Measurements from ENCODE around the gene KAT6B. TPM values are rescaled to one million over a fixed set of nuclear protein-coding genes. Genes with fewer than 3 reads are reported as not detected.

KAT6B gene
- total RNA-seq, 2 experiments from 2014 or later: 70.3 to 74.2 TPM

- ChIA-PET CTCF (no interaction called here), POLR2A (interaction anchor here (1.2 kb wide), 1 partner anchor 236 kb away, joined by 5 read pairs; no protein-coding TSS in a partner anchor)
- Mint-ChIP-seq H3K4me3 (peak overlapping the region; percentile 78), H3K27ac (peak overlapping the region; percentile 69), H3K4me1 (ENCODE audit: low read depth) (peaks cover 40% of the 10 kb centered on the region), H3K36me3 (ENCODE audit: low read depth) (peaks cover 4% of the 10 kb centered on the region), H3K9me3 (no peaks in the 10 kb centered on the region), H3K27me3 (no peaks in the 10 kb centered on the region)
- Histone ChIP-seq H3K36me3 (ENCODE audit: insufficient read depth, low read length) (no peaks in the 10 kb centered on the region), H3K4me3 (ENCODE audit: low read length) (no peak overlapping the region), H3K4me1 (ENCODE audit: insufficient read depth, low read length) (peaks cover 33% of the 10 kb centered on the region), H3K27ac (ENCODE audit: low read depth in 1 of 2, low read length in 2 of 2) (no peak overlapping the region), H3K9me3 (ENCODE audit: control insufficient read depth in 1 of 2, insufficient read depth in 1 of 2, low read length in 2 of 2) (no peaks in the 10 kb centered on the region), H3K27me3 (ENCODE audit: control insufficient read depth in 1 of 2, insufficient read depth in 2 of 2, low read length in 2 of 2) (no peaks in the 10 kb centered on the region)
- no peak for TF ChIP-seq CTCF (IDR thresholded peaks at IDR 0.05)
- intact Hi-C loops (cut with DNase I, micrococcal nuclease): loop anchor here (5.0 to 10.0 kb wide), 4 partner anchors 192 to 948 kb away; partner anchors contain the start of gene CAMK2G (in 2 of the 2)
- ATAC-seq (ENCODE audit: poor library complexity): no peak
- DNase-seq: no peak
Measured at GRCh38 chr10:74822521-74823089, 3.8 kb upstream of the KAT6B start.

GRCh38 chr10:74823791-74824183 lies 2.6 kb upstream of the KAT6B start:
- H3K27ac Mint-ChIP-seq: peak overlapping the region; percentile 69
- H3K27me3 ChIP-seq (ENCODE audit: control insufficient read depth in 1 of 2, insufficient read depth in 2 of 2, low read length in 2 of 2): no peaks in the 10 kb centered on the region
- peaks cover 40% of the 10 kb centered on the region for H3K4me1 ChIP-seq (ENCODE audit: insufficient read depth, low read length)
- no peak for TF ChIP-seq CTCF (IDR thresholded peaks at IDR 0.05)
- H3K4me3 ChIP-seq (ENCODE audit: low read length): no peak overlapping the region
- H3K27ac ChIP-seq (ENCODE audit: low read depth in 1 of 2, low read length in 2 of 2): peak overlapping the region; percentile 70 to 79
- DNase-seq: no peak
- peaks cover 49% of the 10 kb centered on the region for H3K4me1 Mint-ChIP-seq (ENCODE audit: low read depth)
- no peaks in the 10 kb centered on the region for H3K36me3 ChIP-seq (ENCODE audit: insufficient read depth, low read length)
- ATAC-seq (ENCODE audit: poor library complexity): no peak
- no peaks in the 10 kb centered on the region for H3K27me3 Mint-ChIP-seq
- ChIA-PET POLR2A (interaction anchor here (0.6 to 3.5 kb wide), 6 partner anchors 31 to 647 kb away, joined by 3 to 28 read pairs (median 4); partner anchors contain the start of gene SAMD8), CTCF (no interaction called here)
- H3K9me3 ChIP-seq (ENCODE audit: control insufficient read depth in 1 of 2, insufficient read depth in 1 of 2, low read length in 2 of 2): no peaks in the 10 kb centered on the region
- intact Hi-C loops (cut with DNase I, micrococcal nuclease): loop anchor here (2.0 to 10.0 kb wide), 5 partner anchors 191 to 949 kb away; partner anchors contain the start of genes CAMK2G (in 2 of the 2) and VDAC2 (in 1 of the 2)
- H3K9me3 Mint-ChIP-seq: no peaks in the 10 kb centered on the region
- H3K36me3 Mint-ChIP-seq (ENCODE audit: low read depth): peaks cover 4% of the 10 kb centered on the region
- H3K4me3 Mint-ChIP-seq: peak overlapping the region; percentile 78

- peak in 13 of 14 experiments; percentile 2 to 60 (median 19) for DNase-seq
- Mint-ChIP-seq H3K4me1 (ENCODE audit: low read depth) (peaks cover 55% of the 10 kb centered on the region), H3K36me3 (ENCODE audit: low read depth) (peaks cover 9% of the 10 kb centered on the region), H3K27me3 (no peaks in the 10 kb centered on the region), H3K9me3 (no peaks in the 10 kb centered on the region), H3K27ac (peak overlapping the region; percentile 69), H3K4me3 (peak overlapping the region; percentile 78)
- no peaks in the 10 kb centered on the region for H3K36me3 ChIP-seq (ENCODE audit: insufficient read depth, low read length)
- CTCF ChIA-PET: no interaction called here
- H3K4me3 ChIP-seq (ENCODE audit: low read length): peak overlapping the region; percentile 85
- TF ChIP-seq CTCF (IDR thresholded peaks at IDR 0.05): no peak
- H3K27ac ChIP-seq (ENCODE audit: low read depth in 1 of 2, low read length in 2 of 2): peak overlapping the region; percentile 70 to 79
- no peaks in the 10 kb centered on the region for H3K27me3 ChIP-seq (ENCODE audit: control insufficient read depth in 1 of 2, insufficient read depth in 2 of 2, low read length in 2 of 2)
- ATAC-seq (ENCODE audit: poor library complexity): no peak
- H3K4me1 ChIP-seq (ENCODE audit: insufficient read depth, low read length): peaks cover 40% of the 10 kb centered on the region
- no peaks in the 10 kb centered on the region for H3K9me3 ChIP-seq (ENCODE audit: control insufficient read depth in 1 of 2, insufficient read depth in 1 of 2, low read length in 2 of 2)
- intact Hi-C loops (cut with DNase I, micrococcal nuclease): loop anchor here (2.0 to 10.0 kb wide), 5 partner anchors 190 to 950 kb away; partner anchors contain the start of genes CAMK2G (in 2 of the 2) and VDAC2 (in 1 of the 2)
- POLR2A ChIA-PET: interaction anchor here (0.6 to 3.5 kb wide), 11 partner anchors 12 to 648 kb away, joined by 3 to 28 read pairs (median 4); partner anchors contain the start of gene SAMD8
Measured at GRCh38 chr10:74824184-74824899, 2.1 kb upstream of the KAT6B start.

All from CD4-positive, alpha-beta T cell (primary cell).